MM.1S (cell line): ENCODE results near the gene TAB2.

Experiments
- DNase-seq: peaks from one replicate; pipeline ENCODE4 v3.0.0-alpha.2; 2015
- H2AFZ ChIP-seq: fragments of 300-600 bp; sonication (generic); 2 replicates; pipeline ENCODE4 v1.6.0; 2016; ENCODE audit warnings: antibody characterized with exemption, low read length
- H3F3A ChIP-seq: fragments of 300-600 bp; sonication (generic); 2 replicates; pipeline ENCODE4 v1.6.1; 2016; ENCODE audit warnings: mild to moderate bottlenecking, antibody characterized with exemption, low read length, moderate library complexity, mixed read lengths; ENCODE audit not compliant: insufficient read depth
- H3K27ac ChIP-seq: fragments of 300-600 bp; sonication (generic); 2 replicates; pipeline ENCODE4 v1.5.1; 2016; ENCODE audit warnings: mild to moderate bottlenecking, low read length
- H3K27me3 ChIP-seq: fragments of 300-600 bp; sonication (generic); replicated peaks from 2 replicates; pipeline ENCODE4 v1.6.0; 2016; ENCODE audit warnings: low read length; ENCODE audit not compliant: insufficient read depth
- H3K36me3 ChIP-seq: fragments of 300-600 bp; sonication (generic); replicated peaks from 2 replicates; pipeline ENCODE4 v1.6.1; 2016; ENCODE audit warnings: mild to moderate bottlenecking, low read length, mixed read lengths; ENCODE audit not compliant: insufficient read depth
- H3K4me1 ChIP-seq: fragments of 300-600 bp; sonication (generic); 2 replicates; pipeline ENCODE4 v1.6.1; 2016; ENCODE audit warnings: low read length, mixed read lengths
- H3K4me2 ChIP-seq: fragments of 300-600 bp; sonication (generic); 2 replicates; pipeline ENCODE4 v1.6.0; 2016; ENCODE audit warnings: low read depth, low read length
- H3K4me3 ChIP-seq: fragments of 300-600 bp; sonication (generic); 2 replicates; pipeline ENCODE4 v1.5.1; 2016; ENCODE audit warnings: low read length, mixed read lengths
- H3K79me2 ChIP-seq: fragments of 300-600 bp; sonication (generic); 2 replicates; pipeline ENCODE4 v1.6.1; 2016; ENCODE audit warnings: mixed run types, low read length, mixed read lengths
- H3K9ac ChIP-seq: fragments of 300-600 bp; sonication (generic); 2 replicates; pipeline ENCODE4 v1.6.1; 2016; ENCODE audit warnings: low read length, mixed read lengths
- H3K9me2 ChIP-seq: fragments of 300-600 bp; sonication (generic); replicated peaks from 2 replicates; pipeline ENCODE4 v1.6.1; 2016; ENCODE audit warnings: mild to moderate bottlenecking, low read length, mixed read lengths; ENCODE audit not compliant: insufficient read depth
- H3K9me3 ChIP-seq: fragments of 300-600 bp; sonication (generic); replicated peaks from 2 replicates; pipeline ENCODE4 v1.6.1; 2016; ENCODE audit warnings: mild to moderate bottlenecking, low read length, mixed read lengths; ENCODE audit not compliant: insufficient read depth
- H4K20me1 ChIP-seq: fragments of 300-600 bp; sonication (generic); 2 replicates; pipeline ENCODE4 v1.6.1; 2016; ENCODE audit warnings: mild to moderate bottlenecking, low read length, moderate library complexity, mixed read lengths; ENCODE audit not compliant: insufficient read depth
- EZH2 ChIP-seq: fragments of 300-600 bp; sonication (generic); optimal IDR thresholded peaks from 2 replicates; pipeline ENCODE3; 2017; ENCODE audit warnings: low read depth, mild to moderate bottlenecking, antibody characterized with exemption, low read length, mixed read lengths
- EZH2phosphoT487 ChIP-seq: fragments of 300-600 bp; sonication (generic); IDR thresholded peaks from 2 replicates; pipeline ENCODE4 v1.6.1; 2018; ENCODE audit warnings: antibody characterized with exemption, low read length
- TF ChIP-seq, protein P1 (sequence below): fragments of 300-600 bp; sonication (generic); IDR thresholded peaks from 2 replicates; pipeline ENCODE4 v1.5.1; 2016; ENCODE audit warnings: antibody characterized with exemption, low read length, mixed read lengths

The TAB2 gene

DNA sequence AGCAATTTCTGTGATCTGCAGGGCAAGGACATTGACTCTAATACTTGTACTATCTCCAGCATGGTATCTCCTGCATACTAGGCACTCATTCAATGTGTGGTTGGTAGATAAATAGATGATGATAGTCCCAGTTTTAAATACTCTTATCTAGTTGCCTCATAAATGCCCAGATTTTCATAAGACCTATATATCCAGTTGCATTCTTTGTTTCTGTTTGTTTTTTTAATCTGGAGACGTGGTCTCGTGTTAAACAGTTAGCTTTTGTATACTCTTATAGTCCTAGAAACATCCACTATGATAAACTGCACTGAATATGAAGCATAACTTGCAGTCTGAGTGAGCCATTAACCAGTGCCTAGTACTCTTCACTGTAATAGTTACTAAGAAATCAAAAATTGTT is 47.0 kb downstream of the TAB2 start:
- Histone ChIP-seq H3K4me1 (peaks cover 11% of the 10 kb centered on the region; the same call in 1 of the 2 replicates), H3K9me3 (no peaks in the 10 kb centered on the region), H3K4me3 (no peak overlapping the region), H2AFZ (no peak overlapping the region), H3F3A (no peaks in the 10 kb centered on the region), H3K27ac (no peak overlapping the region), H3K9ac (no peak overlapping the region), H3K27me3 (no peaks in the 10 kb centered on the region), H3K36me3 (no peaks in the 10 kb centered on the region), H3K79me2 (peaks cover 66% of the 10 kb centered on the region), H4K20me1 (no peaks in the 10 kb centered on the region), H3K4me2 (no peak overlapping the region), H3K9me2 (no peaks in the 10 kb centered on the region)
- TF ChIP-seq, protein P1, sequence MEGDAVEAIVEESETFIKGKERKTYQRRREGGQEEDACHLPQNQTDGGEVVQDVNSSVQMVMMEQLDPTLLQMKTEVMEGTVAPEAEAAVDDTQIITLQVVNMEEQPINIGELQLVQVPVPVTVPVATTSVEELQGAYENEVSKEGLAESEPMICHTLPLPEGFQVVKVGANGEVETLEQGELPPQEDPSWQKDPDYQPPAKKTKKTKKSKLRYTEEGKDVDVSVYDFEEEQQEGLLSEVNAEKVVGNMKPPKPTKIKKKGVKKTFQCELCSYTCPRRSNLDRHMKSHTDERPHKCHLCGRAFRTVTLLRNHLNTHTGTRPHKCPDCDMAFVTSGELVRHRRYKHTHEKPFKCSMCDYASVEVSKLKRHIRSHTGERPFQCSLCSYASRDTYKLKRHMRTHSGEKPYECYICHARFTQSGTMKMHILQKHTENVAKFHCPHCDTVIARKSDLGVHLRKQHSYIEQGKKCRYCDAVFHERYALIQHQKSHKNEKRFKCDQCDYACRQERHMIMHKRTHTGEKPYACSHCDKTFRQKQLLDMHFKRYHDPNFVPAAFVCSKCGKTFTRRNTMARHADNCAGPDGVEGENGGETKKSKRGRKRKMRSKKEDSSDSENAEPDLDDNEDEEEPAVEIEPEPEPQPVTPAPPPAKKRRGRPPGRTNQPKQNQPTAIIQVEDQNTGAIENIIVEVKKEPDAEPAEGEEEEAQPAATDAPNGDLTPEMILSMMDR: no peak
- TF ChIP-seq EZH2: no peak
- TF ChIP-seq EZH2phosphoT487: no peak
- no peak for DNase-seq

DNA sequence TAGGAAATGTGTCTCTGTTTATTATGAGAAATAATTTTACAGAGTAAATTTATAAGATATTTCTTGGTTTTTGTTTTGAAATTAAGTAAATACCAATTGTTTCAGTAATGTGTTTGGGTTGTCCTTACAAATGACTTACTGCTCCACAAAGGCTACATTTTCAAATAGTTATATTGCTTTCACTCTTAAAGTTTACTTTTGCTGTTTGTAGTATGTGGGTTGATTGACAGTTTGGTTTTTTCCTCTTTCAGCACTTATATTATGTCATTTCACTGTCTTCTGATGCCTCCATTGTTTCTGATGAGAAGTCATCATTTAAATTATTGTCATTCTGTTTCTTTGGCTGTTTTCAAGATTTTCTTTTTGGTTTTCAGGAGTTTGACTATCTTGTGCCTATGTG is 47.7 kb downstream of the TAB2 start:
- peaks cover 60% of the 10 kb centered on the region for H3K79me2 ChIP-seq
- H4K20me1 ChIP-seq: no peaks in the 10 kb centered on the region
- TF ChIP-seq EZH2phosphoT487 (no peak), EZH2 (no peak)
- TF ChIP-seq, protein P1: no peak
- H3K27me3 ChIP-seq: no peaks in the 10 kb centered on the region
- H3K36me3 ChIP-seq: no peaks in the 10 kb centered on the region
- H3K4me2 ChIP-seq: no peak overlapping the region
- H3K4me3 ChIP-seq: no peak overlapping the region
- no peak overlapping the region for H3K27ac ChIP-seq
- H3K9me2 ChIP-seq: no peaks in the 10 kb centered on the region
- no peaks in the 10 kb centered on the region for H3K9me3 ChIP-seq
- H2AFZ ChIP-seq: no peak overlapping the region
- no peak overlapping the region for H3K9ac ChIP-seq
- DNase-seq: no peak
- H3K4me1 ChIP-seq: peaks cover 16% of the 10 kb centered on the region
- no peaks in the 10 kb centered on the region for H3F3A ChIP-seq

DNA sequence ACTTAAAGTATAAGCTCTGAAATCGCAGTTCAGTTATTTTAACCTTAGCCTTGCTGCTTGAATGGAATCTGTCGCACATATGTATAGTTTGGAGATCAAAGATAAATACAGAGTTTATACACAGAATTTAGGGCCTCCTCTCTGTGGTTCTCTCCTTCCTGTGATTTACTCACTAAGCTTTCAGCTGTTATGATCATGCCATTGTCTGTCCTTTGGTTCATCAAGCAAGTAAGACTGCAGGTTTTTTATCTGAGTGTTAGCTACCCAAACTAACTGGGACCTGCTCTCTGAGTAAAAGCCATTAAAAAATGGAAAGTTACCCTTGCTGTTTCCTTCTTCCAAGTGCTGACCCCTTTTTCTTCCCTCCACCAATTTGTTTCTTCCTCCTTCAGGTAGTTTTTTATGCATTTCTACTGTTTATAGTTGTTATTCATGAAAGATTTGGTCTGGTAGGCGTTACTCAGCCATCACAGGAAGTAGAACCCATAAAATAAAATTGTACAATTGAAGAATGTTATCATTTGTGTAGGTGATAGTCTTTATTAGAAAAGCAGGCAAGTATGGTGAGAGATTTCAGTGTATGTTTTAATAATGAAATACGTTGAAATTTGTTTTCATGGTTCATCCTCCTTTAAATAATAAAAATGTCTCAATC is 48.9 kb downstream of the TAB2 start:
- no peaks in the 10 kb centered on the region for H3K27me3 ChIP-seq
- H3K9ac ChIP-seq: no peak overlapping the region
- H4K20me1 ChIP-seq: no peaks in the 10 kb centered on the region
- no peak overlapping the region for H3K4me3 ChIP-seq
- no peaks in the 10 kb centered on the region for H3F3A ChIP-seq
- H3K79me2 ChIP-seq: peaks cover 52% of the 10 kb centered on the region
- no peaks in the 10 kb centered on the region for H3K9me3 ChIP-seq
- no peak overlapping the region for H2AFZ ChIP-seq
- no peak overlapping the region for H3K4me2 ChIP-seq
- no peak for DNase-seq
- TF ChIP-seq, protein P1: no peak
- no peak for TF ChIP-seq EZH2
- no peak for TF ChIP-seq EZH2phosphoT487
- H3K36me3 ChIP-seq: no peaks in the 10 kb centered on the region
- H3K9me2 ChIP-seq: no peaks in the 10 kb centered on the region
- peaks cover 20% of the 10 kb centered on the region for H3K4me1 ChIP-seq
- H3K27ac ChIP-seq: no peak overlapping the region
